OCI-LY7 (cell line): Measurements from ENCODE around the gene KMT5B. TPM values are rescaled to one million over a fixed set of nuclear protein-coding genes. Genes with fewer than 3 reads are reported as not detected.

ENCODE experiments used
- BruUV-seq: library from RNA; stranded (reverse); fragments of 400-500 nt; replicated peaks from 2 replicates; lab custom pipeline; 2021; lab: Mats Ljungman, UMichigan
- CTCF ChIA-PET: fragments of 300-600 bp; sonication (Branson Sonifier 250); formaldehyde crosslinking; loops from one replicate; lab custom pipeline; 2022; ENCODE audit warnings: antibody characterized with exemption; ENCODE audit not compliant: unreplicated experiment; lab: Charles Lee
- POLR2A ChIA-PET: fragments of 300-600 bp; sonication (Branson Sonifier 250); formaldehyde crosslinking; loops from one replicate; lab custom pipeline; 2022; ENCODE audit warnings: antibody characterized with exemption; lab: Charles Lee
- DNase-seq: peaks from one replicate; pipeline ENCODE4 v3.0.0-alpha.2; 2015; ENCODE audit warnings: low spot score
- H2AFZ ChIP-seq: fragments of 200-600 bp; sonication (generic), shearing (Covaris generic); 2 replicates; pipeline ENCODE4 v1.6.1; 2014; ENCODE audit warnings: mild to moderate bottlenecking, antibody characterized with exemption, low read length, moderate library complexity
- H3K27ac ChIP-seq: fragments of 200-600 bp; sonication (generic); 2 replicates; pipeline ENCODE4 v1.5.1; 2014; ENCODE audit warnings: mixed run types, low read depth, mild to moderate bottlenecking, moderate library complexity, low read length, inconsistent platforms; ENCODE audit not compliant: poor library complexity, severe bottlenecking
- H3K36me3 ChIP-seq: fragments of 200-600 bp; sonication (generic); 2 replicates; pipeline ENCODE4 v1.6.1; 2014; ENCODE audit warnings: mild to moderate bottlenecking, antibody characterized with exemption, low read length, moderate library complexity, mixed read lengths; ENCODE audit not compliant: insufficient read depth
- H3K4me1 ChIP-seq: fragments of 200-600 bp; sonication (generic); 2 replicates; pipeline ENCODE4 v1.5.1; 2014; ENCODE audit warnings: mild to moderate bottlenecking, low read length; ENCODE audit not compliant: insufficient read depth, poor library complexity, severe bottlenecking
- H3K4me2 ChIP-seq: fragments of 200-600 bp; sonication (generic); 2 replicates; pipeline ENCODE4 v1.6.1; 2014; ENCODE audit warnings: mild to moderate bottlenecking, low read length
- H3K4me3 ChIP-seq: fragments of 200-600 bp; sonication (generic); 2 replicates; pipeline ENCODE4 v1.5.1; 2014; ENCODE audit warnings: mild to moderate bottlenecking, low read depth, low read length; ENCODE audit not compliant: poor library complexity, severe bottlenecking
- H3K79me2 ChIP-seq: fragments of 200-600 bp; sonication (generic); 2 replicates; pipeline ENCODE4 v1.6.1; 2016; ENCODE audit warnings: low read depth, mild to moderate bottlenecking, low read length, moderate library complexity, mixed read lengths; ENCODE audit not compliant: insufficient read depth
- H3K9me2 ChIP-seq: fragments of 200-600 bp; sonication (generic); 2 replicates; pipeline ENCODE4 v1.6.1; 2016; ENCODE audit warnings: mild to moderate bottlenecking, low read length, mixed read lengths; ENCODE audit not compliant: insufficient read depth
- H3K9me3 ChIP-seq: fragments of 200-600 bp; sonication (generic); 2 replicates; pipeline ENCODE4 v1.6.1; 2014; ENCODE audit warnings: mild to moderate bottlenecking, mixed run types, low read length, mixed read lengths
- H4K20me1 ChIP-seq: fragments of 200-600 bp; sonication (generic); 2 replicates; pipeline ENCODE4 v1.6.1; 2014; ENCODE audit warnings: mild to moderate bottlenecking, antibody characterized with exemption, low read length, moderate library complexity, mixed read lengths; ENCODE audit not compliant: insufficient read depth
- EZH2phosphoT487 ChIP-seq: fragments of 200-600 bp; sonication (generic); IDR thresholded peaks from 2 replicates; pipeline ENCODE4 v1.6.1; 2018; ENCODE audit warnings: low read depth, borderline replicate concordance, mild to moderate bottlenecking, mixed run types, antibody characterized with exemption, low read length, moderate library complexity, mixed read lengths
- intact Hi-C: fragments of 100-400 bp; cut with micrococcal nuclease; formaldehyde crosslinking; loops from one replicate; pipeline ENCODE4 v1.10.0; 2022; ENCODE audit not compliant: unreplicated experiment
- total RNA-seq, 2 experiments: library from RNA; depleted of rRNA in 1 of 2; stranded (reverse); fragments of >200 nt in 1 of 2; shearing (Covaris generic) in 1 of 2; gene quantifications; 2 replicates each; pipeline ENCODE4 v1.2.3, GENCODE V29; 2014 to 2022
- TF ChIP-seq, protein P1 (sequence below): fragments of 200-600 bp; sonication (generic); conservative IDR thresholded peaks from 2 replicates; pipeline ENCODE4 v1.5.1; 2014; ENCODE audit warnings: mild to moderate bottlenecking, antibody characterized with exemption, low read length, moderate library complexity, mixed read lengths

Gene KMT5B
- total RNA-seq, 2 experiments from 2014 or later, result 14.3 to 28.8 TPM

DNA sequence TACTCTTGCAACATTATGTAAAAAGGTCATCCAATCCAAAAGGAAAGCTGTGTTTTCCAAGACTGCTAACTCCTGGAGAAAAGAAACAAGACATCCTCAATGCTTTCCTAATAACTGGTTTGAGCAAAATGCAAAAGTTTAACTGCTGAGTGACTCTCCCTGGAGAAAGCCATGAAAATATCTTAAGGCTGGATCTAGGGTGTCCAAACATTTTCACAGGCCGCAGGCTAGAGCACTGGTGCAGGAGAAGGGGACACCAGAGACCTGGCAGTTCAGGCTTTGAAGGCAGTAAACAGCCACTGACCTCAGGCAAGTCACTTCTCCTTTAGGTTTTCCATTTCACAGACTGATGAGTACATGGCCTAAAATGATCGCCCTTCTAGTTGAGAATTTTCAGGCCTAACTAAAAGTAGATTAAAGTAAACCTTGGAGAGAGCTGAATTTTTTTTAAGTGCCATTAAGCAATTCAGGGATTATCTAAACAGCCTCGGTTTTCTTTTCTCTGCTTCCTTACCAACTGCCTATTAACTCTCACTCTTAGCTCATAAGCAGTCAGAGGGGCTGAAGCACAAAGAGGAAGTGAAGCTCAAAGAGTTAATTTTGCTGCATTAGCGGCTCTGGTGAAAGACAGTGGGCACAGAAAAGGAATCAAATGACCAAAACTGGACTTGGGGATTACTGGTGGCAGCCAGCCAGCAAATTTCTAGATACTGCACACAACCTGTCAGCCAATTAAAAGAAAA lies 94.2 kb downstream of the KMT5B start:
- Histone ChIP-seq H3K4me3 (peak overlapping the region; percentile 91), H3K9me2 (no peaks in the 10 kb centered on the region), H3K9me3 (no peaks in the 10 kb centered on the region), H3K4me2 (peak overlapping the region; percentile 99), H4K20me1 (peaks cover 28% of the 10 kb centered on the region), H3K36me3 (peaks cover 32% of the 10 kb centered on the region), H3K4me1 (peaks cover 35% of the 10 kb centered on the region), H3K79me2 (peaks cover 61% of the 10 kb centered on the region), H3K27ac (peak overlapping the region; percentile 61), H2AFZ (no peak overlapping the region)
- intact Hi-C loops, result loop anchor here (2.0 kb wide), 1 partner anchor 20 kb away; no protein-coding TSS in a partner anchor
- ChIA-PET CTCF (interaction anchor here (1.0 kb wide), 1 partner anchor 12 kb away, joined by 3 read pairs; no protein-coding TSS in a partner anchor), POLR2A (interaction anchor here (0.6 to 1.5 kb wide), 4 partner anchors 19 to 123 kb away, joined by 3 to 4 read pairs (median 3); no protein-coding TSS in a partner anchor)
- BruUV-seq, result TSS peak; percentile 50
- peak; percentile 74 for DNase-seq
- TF ChIP-seq, protein P1, sequence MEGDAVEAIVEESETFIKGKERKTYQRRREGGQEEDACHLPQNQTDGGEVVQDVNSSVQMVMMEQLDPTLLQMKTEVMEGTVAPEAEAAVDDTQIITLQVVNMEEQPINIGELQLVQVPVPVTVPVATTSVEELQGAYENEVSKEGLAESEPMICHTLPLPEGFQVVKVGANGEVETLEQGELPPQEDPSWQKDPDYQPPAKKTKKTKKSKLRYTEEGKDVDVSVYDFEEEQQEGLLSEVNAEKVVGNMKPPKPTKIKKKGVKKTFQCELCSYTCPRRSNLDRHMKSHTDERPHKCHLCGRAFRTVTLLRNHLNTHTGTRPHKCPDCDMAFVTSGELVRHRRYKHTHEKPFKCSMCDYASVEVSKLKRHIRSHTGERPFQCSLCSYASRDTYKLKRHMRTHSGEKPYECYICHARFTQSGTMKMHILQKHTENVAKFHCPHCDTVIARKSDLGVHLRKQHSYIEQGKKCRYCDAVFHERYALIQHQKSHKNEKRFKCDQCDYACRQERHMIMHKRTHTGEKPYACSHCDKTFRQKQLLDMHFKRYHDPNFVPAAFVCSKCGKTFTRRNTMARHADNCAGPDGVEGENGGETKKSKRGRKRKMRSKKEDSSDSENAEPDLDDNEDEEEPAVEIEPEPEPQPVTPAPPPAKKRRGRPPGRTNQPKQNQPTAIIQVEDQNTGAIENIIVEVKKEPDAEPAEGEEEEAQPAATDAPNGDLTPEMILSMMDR, result no peak
- no peak for TF ChIP-seq EZH2phosphoT487

DNA sequence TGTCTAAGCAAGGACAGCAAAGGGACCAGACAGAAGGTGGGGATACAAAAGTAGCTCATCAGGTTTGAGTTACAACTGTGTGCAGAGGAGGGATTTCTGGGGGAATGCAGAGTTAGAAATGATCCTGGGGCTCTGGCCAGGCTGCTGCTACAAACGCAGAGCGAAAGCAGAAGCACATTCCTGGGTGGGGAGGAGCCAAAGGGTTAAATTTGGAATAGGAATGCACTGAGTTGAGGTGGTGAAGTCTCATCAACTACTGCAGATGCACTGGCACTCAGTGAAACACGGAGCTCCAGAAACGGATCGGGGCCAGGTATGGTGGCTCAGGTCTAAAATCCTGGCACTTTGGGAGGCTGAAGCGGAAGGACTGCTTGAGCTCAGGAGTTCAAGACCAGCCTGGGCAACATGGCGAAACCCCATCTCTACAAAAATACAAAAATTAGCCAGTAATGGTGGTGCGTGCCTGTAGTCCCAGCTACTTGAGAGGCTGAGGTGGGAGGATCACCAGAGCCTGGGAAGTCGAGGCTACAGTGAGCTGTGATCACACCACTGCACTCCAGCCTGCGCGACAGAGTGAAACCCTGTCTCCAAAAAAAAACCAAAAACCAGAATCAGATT lies 95.1 kb downstream of the KMT5B start:
- H4K20me1 ChIP-seq, result peaks cover 28% of the 10 kb centered on the region
- TF ChIP-seq, protein P1, result no peak
- no peak for TF ChIP-seq EZH2phosphoT487
- CTCF ChIA-PET, result no interaction called here
- H3K79me2 ChIP-seq, result peaks cover 61% of the 10 kb centered on the region
- H3K9me2 ChIP-seq, result no peaks in the 10 kb centered on the region
- DNase-seq, result no peak
- no peaks in the 10 kb centered on the region for H3K9me3 ChIP-seq
- intact Hi-C loops, result loop anchor here (2.0 kb wide), 1 partner anchor 19 kb away; no protein-coding TSS in a partner anchor
- POLR2A ChIA-PET, result interaction anchor here (0.6 to 1.5 kb wide), 4 partner anchors 16 to 1951 kb away, joined by 3 to 10 read pairs (median 4); no protein-coding TSS in a partner anchor
- H3K4me2 ChIP-seq, result peak overlapping the region; percentile 99; the same call in 1 of the 2 replicates
- no peak overlapping the region for H3K4me3 ChIP-seq
- no TSS peak for BruUV-seq
- H3K36me3 ChIP-seq, result peaks cover 32% of the 10 kb centered on the region
- H3K27ac ChIP-seq, result no peak overlapping the region
- H3K4me1 ChIP-seq, result peaks cover 35% of the 10 kb centered on the region
- H2AFZ ChIP-seq, result no peak overlapping the region
